ENCODE data around the gene SPAG7.
A peak's percentile ranks its signal among the peaks of the same experiment; 100 is the strongest.

Gene SPAG7

DNA sequence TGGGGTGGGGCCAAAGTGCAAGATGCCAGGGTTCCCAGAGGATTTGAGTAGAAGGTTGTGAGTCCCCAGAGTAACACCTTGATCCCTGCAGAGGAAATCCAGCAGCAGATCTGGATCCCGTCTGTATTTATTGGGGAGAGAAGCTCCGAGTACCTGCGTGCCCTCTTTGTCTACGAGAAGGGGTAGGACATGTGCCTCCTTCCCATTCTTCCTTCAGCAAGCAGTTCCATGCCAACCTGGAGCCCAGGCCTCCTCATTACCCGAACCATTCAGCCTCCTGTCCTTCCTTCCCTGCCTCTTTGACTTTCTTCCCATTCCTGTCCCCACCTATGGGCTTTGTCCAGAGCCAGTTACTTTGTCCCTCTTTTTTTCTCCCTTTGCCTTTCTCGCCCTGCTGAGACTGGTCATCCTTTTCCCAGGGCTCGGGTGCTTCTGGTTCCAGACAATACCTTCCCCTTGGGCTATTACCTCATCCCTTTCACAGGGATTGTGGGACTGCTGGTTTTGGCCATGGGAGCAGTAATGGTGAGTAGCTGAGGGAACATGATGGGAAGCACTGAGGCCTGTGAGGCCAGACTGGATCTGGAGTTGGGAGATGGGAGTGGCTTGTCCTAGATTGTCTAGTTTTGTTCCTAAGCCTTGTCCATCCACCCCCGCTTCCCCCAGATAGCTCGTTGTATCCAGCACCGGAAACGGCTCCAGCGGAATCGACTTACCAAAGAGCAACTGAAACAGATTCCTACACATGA, 24.7 kb downstream of the SPAG7 start:
- peak overlapping the region; percentile 40 for H3K4ac ChIP-seq (ENCODE audit: low read depth, low read length)
- H3K4me1 ChIP-seq (ENCODE audit: control insufficient read depth in 1 of 2, insufficient read depth in 2 of 2, low read length in 2 of 2), result peaks cover 25 to 33% of the 10 kb centered on the region in 2 experiments
- no peak for DNase-seq
- H2AFZ ChIP-seq (ENCODE audit: insufficient read depth, low read length, poor library complexity), result no peak overlapping the region
- H3K4me3 ChIP-seq (ENCODE audit: low read depth, low read length), result peak overlapping the region; percentile 14
- H2BK120ac ChIP-seq (ENCODE audit: insufficient read depth, low read length, poor library complexity), result no peak overlapping the region
- WGBS (ENCODE audit: extremely low coverage, insufficient coverage, insufficient read length), result no CpG with 5 or more reads among the region's 13 CpGs
- H3K4me2 ChIP-seq (ENCODE audit: low read length), result no peak overlapping the region
- H3K79me2 ChIP-seq (ENCODE audit: control insufficient read depth, insufficient read depth, low read length, poor library complexity), result peaks cover 30% of the 10 kb centered on the region
- no peak overlapping the region for H3K27ac ChIP-seq (ENCODE audit: low read depth, low read length)
- no peak overlapping the region for H4K12ac ChIP-seq (ENCODE audit: low read depth, low read length)
- no peaks in the 10 kb centered on the region for H3K9me3 ChIP-seq (ENCODE audit: insufficient read depth, low read depth, low read length)
- no peak overlapping the region for H3K23ac ChIP-seq (ENCODE audit: low read length)
- H3K9ac ChIP-seq (ENCODE audit: low read length), result no peak overlapping the region
- H3K27me3 ChIP-seq (ENCODE audit: insufficient read depth, low read length), result no peaks in the 10 kb centered on the region
- H4K91ac ChIP-seq (ENCODE audit: low read depth, low read length), result no peak overlapping the region
- no peak overlapping the region for H4K8ac ChIP-seq (ENCODE audit: low read depth, low read length)
- no peak overlapping the region for H2AK5ac ChIP-seq (ENCODE audit: low read length)
- no peak overlapping the region for H2BK12ac ChIP-seq (ENCODE audit: low read length)
- no peak overlapping the region for H2BK5ac ChIP-seq (ENCODE audit: low read depth, low read length, poor library complexity)
- peaks cover 19% of the 10 kb centered on the region for H3K79me1 ChIP-seq (ENCODE audit: low read length)
- no peak overlapping the region for H3K14ac ChIP-seq (ENCODE audit: low read length)
- peaks cover 45 to 58% of the 10 kb centered on the region in 2 experiments for H3K36me3 ChIP-seq (ENCODE audit: control insufficient read depth in 1 of 2, insufficient read depth in 2 of 2, low read length in 2 of 2)
- H3K18ac ChIP-seq (ENCODE audit: low read length), result no peak overlapping the region

DNA sequence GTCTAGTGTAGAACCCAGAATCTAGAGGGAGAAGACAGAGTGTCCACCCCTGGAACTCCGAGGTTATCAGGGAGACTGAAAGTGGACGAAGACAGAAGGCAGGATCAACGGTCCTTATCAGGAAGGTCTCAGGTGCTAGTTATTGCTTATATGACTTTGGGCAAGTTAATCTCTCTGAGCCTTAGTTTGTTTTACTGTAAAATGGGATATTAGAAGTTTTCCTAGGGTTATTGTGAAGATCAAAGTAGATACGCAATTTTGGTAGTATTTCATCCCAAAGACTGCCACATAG, 26.4 kb downstream of the SPAG7 start:
- WGBS (ENCODE audit: extremely low coverage, insufficient coverage, insufficient read length), result no CpG with 5 or more reads among the region's 4 CpGs
- H4K91ac ChIP-seq (ENCODE audit: low read depth, low read length), result no peak overlapping the region
- no peak overlapping the region for H2AFZ ChIP-seq (ENCODE audit: insufficient read depth, low read length, poor library complexity)
- no peak overlapping the region for H2BK120ac ChIP-seq (ENCODE audit: insufficient read depth, low read length, poor library complexity)
- DNase-seq, result no peak
- peak overlapping the region; percentile 93 for H3K4me2 ChIP-seq (ENCODE audit: low read length)
- no peak overlapping the region for H3K27ac ChIP-seq (ENCODE audit: low read depth, low read length)
- peaks cover 13% of the 10 kb centered on the region for H3K79me1 ChIP-seq (ENCODE audit: low read length)
- no peak overlapping the region for H4K12ac ChIP-seq (ENCODE audit: low read depth, low read length)
- H3K4me1 ChIP-seq (ENCODE audit: control insufficient read depth in 1 of 2, insufficient read depth in 2 of 2, low read length in 2 of 2), result peaks cover 22 to 29% of the 10 kb centered on the region in 2 experiments
- H3K18ac ChIP-seq (ENCODE audit: low read length), result no peak overlapping the region
- H3K9ac ChIP-seq (ENCODE audit: low read length), result peak overlapping the region; percentile 91
- no peak overlapping the region for H2BK5ac ChIP-seq (ENCODE audit: low read depth, low read length, poor library complexity)
- H3K27me3 ChIP-seq (ENCODE audit: insufficient read depth, low read length), result no peaks in the 10 kb centered on the region
- no peak overlapping the region for H2AK5ac ChIP-seq (ENCODE audit: low read length)
- H3K9me3 ChIP-seq (ENCODE audit: insufficient read depth, low read depth, low read length), result no peaks in the 10 kb centered on the region
- H3K4me3 ChIP-seq (ENCODE audit: low read depth, low read length), result peak overlapping the region; percentile 85
- H3K23ac ChIP-seq (ENCODE audit: low read length), result no peak overlapping the region
- no peak overlapping the region for H2BK12ac ChIP-seq (ENCODE audit: low read length)
- H3K36me3 ChIP-seq (ENCODE audit: control insufficient read depth in 1 of 2, insufficient read depth in 2 of 2, low read length in 2 of 2), result peaks cover 50 to 66% of the 10 kb centered on the region in 2 experiments
- H4K8ac ChIP-seq (ENCODE audit: low read depth, low read length), result no peak overlapping the region
- H3K4ac ChIP-seq (ENCODE audit: low read depth, low read length), result peak overlapping the region; percentile 90
- H3K14ac ChIP-seq (ENCODE audit: low read length), result no peak overlapping the region
- H3K79me2 ChIP-seq (ENCODE audit: control insufficient read depth, insufficient read depth, low read length, poor library complexity), result peaks cover 18% of the 10 kb centered on the region

DNA sequence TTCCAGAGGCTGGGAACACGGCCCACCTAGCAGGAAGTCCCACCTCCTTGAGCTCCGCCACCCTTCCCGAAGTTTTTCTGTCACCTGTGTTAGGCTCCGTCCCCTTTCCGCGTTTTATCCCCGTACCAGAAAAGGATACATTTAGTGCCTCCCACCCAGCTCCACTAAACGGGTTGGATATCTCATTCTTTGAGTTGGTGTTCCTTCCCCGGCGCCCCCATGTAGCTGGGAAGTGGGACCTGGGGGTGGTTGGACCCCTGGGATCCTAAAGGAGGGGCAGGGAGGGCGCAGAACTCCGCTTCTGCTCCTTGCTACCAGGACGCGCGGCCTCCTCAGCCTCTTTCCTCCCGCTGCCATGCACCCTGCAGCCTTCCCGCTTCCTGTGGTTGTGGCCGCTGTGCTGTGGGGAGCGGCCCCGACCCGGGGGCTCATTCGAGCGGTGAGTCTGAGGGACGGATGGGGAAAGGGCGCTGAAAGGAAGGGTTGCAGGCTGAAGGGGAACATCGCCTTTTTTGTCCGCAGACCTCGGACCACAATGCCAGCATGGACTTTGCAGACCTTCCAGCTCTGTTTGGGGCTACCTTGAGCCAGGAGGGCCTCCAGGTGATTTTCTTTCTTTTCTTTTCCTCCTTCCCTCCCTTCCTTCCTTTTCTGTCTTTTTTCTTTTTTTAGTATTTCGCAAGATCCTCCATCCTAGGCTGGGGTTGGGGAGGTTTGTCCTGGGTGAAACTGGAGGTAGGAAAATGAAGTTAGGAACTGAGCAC, 26.9 kb downstream of the SPAG7 start:
- no peaks in the 10 kb centered on the region for H3K9me3 ChIP-seq (ENCODE audit: insufficient read depth, low read depth, low read length)
- no peak overlapping the region for H3K23ac ChIP-seq (ENCODE audit: low read length)
- H3K4me3 ChIP-seq (ENCODE audit: low read depth, low read length), result peak overlapping the region; percentile 85
- H3K14ac ChIP-seq (ENCODE audit: low read length), result peak overlapping the region; percentile 95
- no CpG with 5 or more reads among the region's 29 CpGs for WGBS (ENCODE audit: extremely low coverage, insufficient coverage, insufficient read length)
- H3K79me2 ChIP-seq (ENCODE audit: control insufficient read depth, insufficient read depth, low read length, poor library complexity), result peaks cover 18% of the 10 kb centered on the region
- peak overlapping the region; percentile 87 for H4K12ac ChIP-seq (ENCODE audit: low read depth, low read length)
- H3K36me3 ChIP-seq (ENCODE audit: control insufficient read depth in 1 of 2, insufficient read depth in 2 of 2, low read length in 2 of 2), result peaks cover 48 to 62% of the 10 kb centered on the region in 2 experiments
- H2BK5ac ChIP-seq (ENCODE audit: low read depth, low read length, poor library complexity), result peak overlapping the region; percentile 55
- H2BK120ac ChIP-seq (ENCODE audit: insufficient read depth, low read length, poor library complexity), result peak overlapping the region; percentile 81
- H3K9ac ChIP-seq (ENCODE audit: low read length), result peak overlapping the region; percentile 91
- H3K27me3 ChIP-seq (ENCODE audit: insufficient read depth, low read length), result no peaks in the 10 kb centered on the region
- H2AK5ac ChIP-seq (ENCODE audit: low read length), result peak overlapping the region; percentile 95
- peak overlapping the region; percentile 93 for H3K4me2 ChIP-seq (ENCODE audit: low read length)
- peaks cover 20 to 24% of the 10 kb centered on the region in 2 experiments for H3K4me1 ChIP-seq (ENCODE audit: control insufficient read depth in 1 of 2, insufficient read depth in 2 of 2, low read length in 2 of 2)
- no peak for DNase-seq
- peak overlapping the region; percentile 88 for H4K91ac ChIP-seq (ENCODE audit: low read depth, low read length)
- peak overlapping the region; percentile 20 for H2AFZ ChIP-seq (ENCODE audit: insufficient read depth, low read length, poor library complexity)
- peak overlapping the region; percentile 97 for H3K27ac ChIP-seq (ENCODE audit: low read depth, low read length)
- peak overlapping the region; percentile 92 for H4K8ac ChIP-seq (ENCODE audit: low read depth, low read length)
- peak overlapping the region; percentile 80 for H3K18ac ChIP-seq (ENCODE audit: low read length)
- H3K4ac ChIP-seq (ENCODE audit: low read depth, low read length), result peak overlapping the region; percentile 90
- H3K79me1 ChIP-seq (ENCODE audit: low read length), result peaks cover 13% of the 10 kb centered on the region
- peak overlapping the region; percentile 38 for H2BK12ac ChIP-seq (ENCODE audit: low read length)

- H3K4me2 ChIP-seq (ENCODE audit: low read length), result peak within 1 kb of the TSS; percentile 93
- no CpG with 5 or more reads among the region's 72 CpGs for WGBS (ENCODE audit: extremely low coverage, insufficient coverage, insufficient read length)
- H4K91ac ChIP-seq (ENCODE audit: low read depth, low read length), result peak within 1 kb of the TSS; percentile 90
- peaks cover 13% of the 10 kb centered on the region for H3K79me1 ChIP-seq (ENCODE audit: low read length)
- DNase-seq, result peak; percentile 99 to 100
- peak within 1 kb of the TSS; percentile 90 for H3K4ac ChIP-seq (ENCODE audit: low read depth, low read length)
- peak within 1 kb of the TSS; percentile 62 for H2BK5ac ChIP-seq (ENCODE audit: low read depth, low read length, poor library complexity)
- peak within 1 kb of the TSS; percentile 95 for H2AK5ac ChIP-seq (ENCODE audit: low read length)
- H3K9ac ChIP-seq (ENCODE audit: low read length), result peak within 1 kb of the TSS; percentile 95
- H2BK12ac ChIP-seq (ENCODE audit: low read length), result peak within 1 kb of the TSS; percentile 38
- peaks cover 42 to 55% of the 10 kb centered on the region in 2 experiments for H3K36me3 ChIP-seq (ENCODE audit: control insufficient read depth in 1 of 2, insufficient read depth in 2 of 2, low read length in 2 of 2)
- H3K14ac ChIP-seq (ENCODE audit: low read length), result peak within 1 kb of the TSS; percentile 95
- H3K79me2 ChIP-seq (ENCODE audit: control insufficient read depth, insufficient read depth, low read length, poor library complexity), result peaks cover 18% of the 10 kb centered on the region
- H3K18ac ChIP-seq (ENCODE audit: low read length), result peak within 1 kb of the TSS; percentile 80
- H2AFZ ChIP-seq (ENCODE audit: insufficient read depth, low read length, poor library complexity), result peak within 1 kb of the TSS; percentile 73
- H3K23ac ChIP-seq (ENCODE audit: low read length), result no peak within 1 kb of the TSS
- H3K4me3 ChIP-seq (ENCODE audit: low read depth, low read length), result peak within 1 kb of the TSS; percentile 85
- peaks cover 13 to 17% of the 10 kb centered on the region in 2 experiments for H3K4me1 ChIP-seq (ENCODE audit: control insufficient read depth in 1 of 2, insufficient read depth in 2 of 2, low read length in 2 of 2)
- peak within 1 kb of the TSS; percentile 84 for H2BK120ac ChIP-seq (ENCODE audit: insufficient read depth, low read length, poor library complexity)
- peak within 1 kb of the TSS; percentile 97 for H3K27ac ChIP-seq (ENCODE audit: low read depth, low read length)
- peak within 1 kb of the TSS; percentile 94 for H4K8ac ChIP-seq (ENCODE audit: low read depth, low read length)
- peak within 1 kb of the TSS; percentile 89 for H4K12ac ChIP-seq (ENCODE audit: low read depth, low read length)
- no peaks in the 10 kb centered on the region for H3K27me3 ChIP-seq (ENCODE audit: insufficient read depth, low read length)
- H3K9me3 ChIP-seq (ENCODE audit: insufficient read depth, low read depth, low read length), result no peaks in the 10 kb centered on the region
Measured at GRCh38 chr17:4939796-4940554, 27.6 kb downstream of the SPAG7 start, which contains the start of the genes RNF167 and SLC25A11. Gene RNF167 (plus strand): TSS chr17:4940268. CDS start chr17:4940910, 642 bp downstream. Gene SLC25A11 (minus strand): TSS chr17:4940046. CDS start chr17:4939910, 136 bp downstream.
